PC-3 (cell line): ENCODE results near the gene ROR1.

Experiments
- CTCF ChIP-seq: fragments of 300-600 bp; sonication (generic); conservative IDR thresholded peaks from 2 replicates; pipeline ENCODE4 v1.5.1; 2017; ENCODE audit warnings: antibody characterized with exemption, low read depth, mild to moderate bottlenecking, low read length
- EZH2 ChIP-seq: fragments of 300-600 bp; sonication (generic); IDR thresholded peaks from one replicate; pipeline ENCODE4 v1.6.1; 2017; ENCODE audit warnings: antibody characterized with exemption, mild to moderate bottlenecking, low read length; ENCODE audit not compliant: unreplicated experiment
- EZH2phosphoT487 ChIP-seq: fragments of 300-600 bp; sonication (generic); IDR thresholded peaks from 2 replicates; pipeline ENCODE4 v1.6.1; 2018; ENCODE audit warnings: mild to moderate bottlenecking, antibody characterized with exemption, low read length, borderline replicate concordance

GRCh38 chr1:64107118-64107519 is 333.3 kb downstream of the ROR1 start:
- no peak for TF ChIP-seq CTCF
- TF ChIP-seq EZH2, result no peak
- no peak for TF ChIP-seq EZH2phosphoT487
